T-cell (primary cell): ENCODE data around the gene TMEM107. TPM values are rescaled to one million over a fixed set of nuclear protein-coding genes. Genes with fewer than 3 reads are reported as not detected.

Source experiments
- ATAC-seq, 4 experiments: fragments of 200-7000 bp in 3 of 4; fragments of 150-1000 bp in 1 of 4; cut with Tn5 transposase; replicated peaks in 1 of 4; 1 replicate in 3 of 4; 2 replicates in 1 of 4; pipeline ENCODE4 v1.10.0; 2021; ENCODE audit warnings: moderate library complexity in 3 of 4, mild to moderate bottlenecking in 2 of 4, moderate number of reproducible peaks in 1 of 4
- CTCF ChIA-PET, 2 donors: fragments of 300-600 bp; sonication (Branson Sonifier 250); formaldehyde crosslinking; loops; one replicate each; lab custom pipeline; 2022; ENCODE audit warnings: antibody characterized with exemption in 2 of 2; lab: Charles Lee
- POLR2A ChIA-PET, 2 donors: fragments of 300-600 bp; sonication (Branson Sonifier 250); formaldehyde crosslinking; loops; one replicate each; lab custom pipeline; 2022; ENCODE audit warnings: antibody characterized with exemption in 2 of 2; lab: Charles Lee
- DNase-seq, 35 experiments: peaks; one replicate each; pipeline versions ENCODE4 v3.0.0 to v3.0.0-alpha.2; 2013 to 2023
- H3K27ac ChIP-seq: one replicate; pipeline ENCODE4 v1.5.1; 2013; ENCODE audit warnings: low read length
- H3K27me3 ChIP-seq, 2 experiments: replicated peaks in 1 of 2; 1 replicate in 1 of 2; 2 replicates in 1 of 2; pipeline versions ENCODE4 v1.6.1 to v1.7.0; 2013; ENCODE audit warnings: low read length in 1 of 2, mixed read lengths in 1 of 2; ENCODE audit not compliant: control insufficient read depth in 2 of 2, insufficient read depth in 2 of 2; ENCODE audit errors: extremely low read depth in 1 of 2
- H3K36me3 ChIP-seq, 2 donors: 1 replicate in 1 of 2; 2 replicates in 1 of 2; pipeline versions ENCODE4 v1.6.1 to v1.7.0; 2013; ENCODE audit warnings: low read length in 1 of 2; ENCODE audit not compliant: control insufficient read depth in 2 of 2, insufficient read depth in 1 of 2; ENCODE audit errors: extremely low read depth in 1 of 2
- H3K4me1 ChIP-seq, 2 experiments: 1 replicate in 1 of 2; 2 replicates in 1 of 2; pipeline versions ENCODE4 v1.6.1 to v1.7.0; 2013; ENCODE audit warnings: low read length in 2 of 2, mixed read lengths in 1 of 2; ENCODE audit not compliant: insufficient read depth in 2 of 2, control insufficient read depth in 1 of 2; ENCODE audit errors: extremely low read depth in 1 of 2
- H3K4me3 ChIP-seq, 2 donors: 1 replicate in 1 of 2; 2 replicates in 1 of 2; pipeline versions ENCODE4 v1.5.1 to v1.7.0; 2013; ENCODE audit warnings: mild to moderate bottlenecking in 2 of 2, low read length in 1 of 2, moderate library complexity in 1 of 2; ENCODE audit not compliant: control insufficient read depth in 1 of 2; ENCODE audit errors: extremely low read depth in 1 of 2
- H3K9me3 ChIP-seq: 2 replicates; pipeline ENCODE4 v1.7.0; 2013
- H3K27ac Mint-ChIP-seq, 2 donors: one replicate each; pipeline ENCODE4 v1.8.0; 2020 to 2021; ENCODE audit warnings: mild to moderate bottlenecking in 2 of 2, mixed read lengths in 2 of 2
- H3K27me3 Mint-ChIP-seq, 2 donors: one replicate each; pipeline ENCODE4 v1.8.0; 2021 to 2022; ENCODE audit warnings: mixed read lengths in 2 of 2
- H3K36me3 Mint-ChIP-seq: one replicate; pipeline ENCODE4 v1.8.0; 2021; ENCODE audit warnings: mixed read lengths
- H3K4me1 Mint-ChIP-seq, 3 donors: one replicate each; pipeline ENCODE4 v1.8.0; 2020 to 2022; ENCODE audit warnings: mixed read lengths in 3 of 3, mild to moderate bottlenecking in 1 of 3
- H3K4me3 Mint-ChIP-seq, 3 donors: one replicate each; pipeline ENCODE4 v1.8.0; 2020 to 2022; ENCODE audit warnings: mild to moderate bottlenecking in 3 of 3, mixed read lengths in 3 of 3, moderate library complexity in 3 of 3
- H3K9me3 Mint-ChIP-seq, 3 donors: one replicate each; pipeline ENCODE4 v1.8.0; 2020 to 2022; ENCODE audit warnings: mixed read lengths in 3 of 3
- WGBS: methylation state at CpG from one replicate; pipeline ENCODE4 v1.1.5; 2013; ENCODE audit warnings: missing lambda C conversion rate; ENCODE audit not compliant: insufficient coverage; 5-methylcytosine and 5-hydroxymethylcytosine counted together
- total RNA-seq, 35 experiments: library from RNA in 6 of 35; stranded (reverse) in 6 of 35; fragments of 120-200 nt in 1 of 35; gene quantifications; one replicate each; pipeline versions ENCODE4 v1.2.1 to v1.2.4 and lab custom pipeline; 2013 to 2026

TMEM107 gene
- total RNA-seq, 5 donors from 2014 or later (not counting 1 experiment from before 2014, with no cell fraction given): 23.4 to 28.9 (median 25.0) TPM

DNA sequence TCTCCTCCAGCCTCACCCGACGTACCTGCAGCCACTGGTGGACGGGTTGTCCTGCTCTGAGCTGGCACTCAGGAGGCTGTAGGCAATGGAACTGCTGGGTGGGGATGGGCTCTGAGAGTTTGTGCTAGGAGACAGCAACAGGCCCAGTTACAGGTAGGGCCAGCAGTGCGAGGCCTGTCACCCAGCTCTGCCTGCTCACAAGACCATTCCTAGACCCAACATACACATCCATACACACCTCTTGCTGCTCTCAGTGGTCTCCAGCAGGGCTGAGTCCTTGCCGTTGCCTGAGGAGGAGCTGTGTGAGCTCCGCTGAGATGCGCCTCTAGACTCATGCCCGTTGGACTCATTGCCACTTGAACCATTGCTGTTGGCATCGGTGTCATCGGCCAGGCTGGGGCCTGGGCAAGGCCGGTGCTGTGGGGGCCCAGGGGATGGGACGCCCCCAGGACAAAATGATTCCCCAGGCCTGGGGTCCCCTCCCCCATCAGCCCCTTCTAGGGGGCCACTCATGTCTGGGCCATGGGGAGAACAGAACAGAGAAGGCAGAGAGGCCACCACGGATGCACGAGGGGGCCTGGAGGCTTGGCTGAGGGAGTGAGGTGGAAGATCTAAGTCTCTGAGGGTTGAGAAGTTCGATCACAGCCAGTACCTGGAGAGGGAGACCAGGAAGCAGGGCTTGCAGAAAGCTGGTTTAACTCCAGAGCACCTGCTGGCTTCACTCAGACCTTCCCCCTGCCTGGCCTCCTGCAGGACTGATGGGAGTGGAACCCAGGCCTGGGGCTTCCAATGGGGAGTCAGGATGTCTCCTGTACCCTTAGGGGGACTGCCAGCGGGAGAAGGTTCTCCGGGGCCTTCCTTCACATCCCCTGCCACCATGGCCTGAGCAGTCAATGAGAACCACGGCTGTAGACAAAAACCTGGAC lies 25.7 kb downstream of the TMEM107 start:
- ATAC-seq (peak in 1 of 4 experiments; percentile 1), DNase-seq (peak in 2 of 35 experiments; percentile 6 to 19)
- peak overlapping the region in 2 of 3 donors; percentile 37 to 84 for H3K4me3 Mint-ChIP-seq
- no peaks in the 10 kb centered on the region for H3K9me3 Mint-ChIP-seq
- ChIA-PET POLR2A (interaction anchor here (0.5 to 2.4 kb wide), 14 partner anchors 7 to 841 kb away, joined by 3 to 19 read pairs (median 4); partner anchors contain the start of gene BORCS6 (in 1 of the 2)), CTCF (interaction anchor here in 1 of 2 donors (0.6 to 1.5 kb wide), 4 partner anchors 9 to 707 kb away, joined by 3 to 5 read pairs (median 4); no protein-coding TSS in a partner anchor)
- H3K36me3 ChIP-seq: peaks cover 10 to 54% of the 10 kb centered on the region in 2 donors
- H3K9me3 ChIP-seq: no peaks in the 10 kb centered on the region
- no peaks in the 10 kb centered on the region for H3K27me3 ChIP-seq
- 83% methylated on average over 10 of the region's 18 CpGs for WGBS
- H3K36me3 Mint-ChIP-seq: peaks cover 28% of the 10 kb centered on the region
- H3K4me1 ChIP-seq: peaks cover 21 to 62% of the 10 kb centered on the region in 2 experiments
- no peaks in the 10 kb centered on the region for H3K27me3 Mint-ChIP-seq
- peak overlapping the region; percentile 31 to 55 for H3K27ac Mint-ChIP-seq
- peak overlapping the region; percentile 75 for H3K27ac ChIP-seq
- peaks cover 40 to 61% (median 48%) of the 10 kb centered on the region in 3 donors for H3K4me1 Mint-ChIP-seq
- peak overlapping the region; percentile 59 to 93 for H3K4me3 ChIP-seq

DNA sequence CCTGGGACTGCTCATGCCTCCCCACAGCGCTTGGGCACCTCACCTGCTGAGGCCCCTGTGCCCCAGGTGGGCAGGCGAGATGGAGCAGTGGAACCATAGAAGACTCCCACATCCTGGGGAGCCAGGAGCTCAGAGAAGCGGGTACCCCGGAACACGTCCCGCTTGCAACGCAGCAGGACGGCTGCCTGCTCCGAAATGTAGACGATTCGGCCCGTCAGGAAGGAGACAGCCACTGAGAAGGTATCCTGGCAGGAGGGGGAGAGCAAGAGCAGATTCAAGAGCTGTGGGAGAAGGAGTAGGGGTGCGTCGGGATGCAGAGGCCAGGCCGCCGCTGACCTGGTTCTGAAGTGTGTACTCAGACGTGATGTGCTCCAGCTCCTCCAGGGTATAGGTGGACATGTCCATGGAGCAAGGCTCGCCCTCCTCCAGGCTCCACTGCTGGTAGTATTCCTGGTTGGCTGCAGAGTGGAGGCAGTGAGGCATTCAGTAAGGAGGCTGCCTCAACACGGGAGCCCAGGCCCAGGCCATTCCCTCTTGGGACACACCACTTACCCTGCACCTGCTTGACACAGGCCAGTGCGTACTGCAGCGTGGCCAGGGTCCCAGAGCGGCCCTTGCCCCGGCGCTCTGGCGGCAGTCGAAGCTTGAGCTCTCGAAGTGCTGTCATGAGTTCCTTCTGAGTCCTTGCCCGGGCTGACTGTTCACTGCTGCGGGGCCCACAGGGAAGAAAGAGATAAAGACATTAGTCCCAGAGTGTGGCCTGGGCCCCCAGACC lies 26.6 kb downstream of the TMEM107 start:
- 96% methylated on average over 27 of the region's 29 CpGs for WGBS
- Mint-ChIP-seq H3K27ac (peak overlapping the region in 1 of 2 donors; percentile 31), H3K9me3 (no peaks in the 10 kb centered on the region), H3K36me3 (peaks cover 28% of the 10 kb centered on the region), H3K27me3 (no peaks in the 10 kb centered on the region), H3K4me3 (no peak overlapping the region), H3K4me1 (peaks cover 40 to 52% (median 48%) of the 10 kb centered on the region in 3 donors)
- CTCF ChIA-PET: interaction anchor here in 1 of 2 donors (0.5 kb wide), 1 partner anchor 51 kb away, joined by 3 read pairs; no protein-coding TSS in a partner anchor
- Histone ChIP-seq H3K9me3 (no peaks in the 10 kb centered on the region), H3K4me1 (peaks cover 14 to 54% of the 10 kb centered on the region in 2 experiments), H3K36me3 (peaks cover 12 to 62% of the 10 kb centered on the region in 2 donors), H3K27me3 (no peaks in the 10 kb centered on the region), H3K4me3 (no peak overlapping the region), H3K27ac (peak overlapping the region; percentile 75)
- peak in 2 of 35 experiments; percentile 10 to 15 for DNase-seq
- POLR2A ChIA-PET: interaction anchor here (1.5 to 2.4 kb wide), 2 partner anchors 8 to 9 kb away, joined by 5 to 19 read pairs; no protein-coding TSS in a partner anchor
- no peak for ATAC-seq

DNA sequence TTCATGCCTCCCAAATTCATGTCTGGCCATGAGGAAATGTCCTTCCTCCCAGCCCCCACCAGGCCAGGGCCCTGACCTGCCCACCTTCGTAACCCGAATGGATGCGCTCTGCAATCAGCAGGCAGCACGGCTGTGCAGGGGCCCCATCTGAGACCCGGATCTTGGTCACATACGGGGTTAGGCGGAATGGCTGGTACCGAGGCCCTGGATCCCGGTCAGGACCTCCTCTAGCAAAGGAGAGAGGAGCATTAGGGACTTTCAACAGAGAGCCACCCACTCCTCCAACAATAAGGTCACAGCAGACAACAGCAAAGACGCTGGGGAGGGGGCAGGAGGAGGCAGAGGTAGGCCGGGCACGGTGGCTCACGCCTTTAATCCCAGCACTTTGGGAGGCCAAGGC lies 27.6 kb downstream of the TMEM107 start:
- Mint-ChIP-seq H3K4me1 (peaks cover 38 to 53% (median 43%) of the 10 kb centered on the region in 3 donors), H3K27me3 (no peaks in the 10 kb centered on the region), H3K36me3 (peaks cover 34% of the 10 kb centered on the region), H3K4me3 (no peak overlapping the region), H3K9me3 (no peaks in the 10 kb centered on the region), H3K27ac (no peak overlapping the region)
- 95% methylated on average over 6 of the region's 13 CpGs for WGBS
- H3K4me1 ChIP-seq: peaks cover 12 to 43% of the 10 kb centered on the region in 2 experiments
- H3K27ac ChIP-seq: no peak overlapping the region
- no peaks in the 10 kb centered on the region for H3K9me3 ChIP-seq
- ATAC-seq (no peak), DNase-seq (no peak)
- CTCF ChIA-PET: interaction anchor here in 1 of 2 donors (1.0 kb wide), 1 partner anchor 10 kb away, joined by 3 read pairs; no protein-coding TSS in a partner anchor
- no peak overlapping the region for H3K4me3 ChIP-seq
- peaks cover 20 to 73% of the 10 kb centered on the region in 2 donors for H3K36me3 ChIP-seq
- POLR2A ChIA-PET: interaction anchor here (0.5 to 1.3 kb wide), 5 partner anchors 8 to 14 kb away, joined by 3 to 8 read pairs (median 4); no protein-coding TSS in a partner anchor
- H3K27me3 ChIP-seq: no peaks in the 10 kb centered on the region

DNA sequence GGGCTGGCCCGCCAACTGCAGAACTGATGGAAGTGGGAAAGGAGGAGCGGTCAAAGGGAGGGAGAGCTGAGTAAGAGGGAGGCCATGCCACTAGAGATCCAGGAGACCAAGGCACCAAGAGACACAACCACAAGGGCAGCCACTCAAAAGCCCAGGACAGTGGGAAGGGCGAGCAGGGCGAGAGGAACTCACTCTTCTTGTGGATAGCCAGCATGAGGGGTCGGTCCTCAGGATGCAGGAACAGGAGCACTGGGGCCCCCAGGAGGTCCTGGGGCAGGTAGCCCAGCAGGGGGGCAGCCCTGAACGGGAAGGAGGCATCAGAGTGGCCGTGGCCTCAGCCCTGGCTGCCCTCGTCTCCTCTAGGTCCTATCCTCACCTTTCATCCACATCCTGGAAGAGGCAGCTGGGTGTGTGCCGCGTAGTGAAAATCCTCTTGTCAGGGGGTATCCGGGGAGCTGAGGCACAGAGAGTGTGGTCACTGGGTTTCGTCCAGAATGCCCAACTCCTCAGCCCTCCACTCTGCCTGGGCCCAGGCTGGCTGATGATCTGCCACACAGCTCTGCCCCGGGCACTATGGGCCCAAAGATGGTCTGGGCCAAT lies 28.3 kb downstream of the TMEM107 start:
- peaks cover 33% of the 10 kb centered on the region for H3K36me3 Mint-ChIP-seq
- peaks cover 32 to 53% (median 36%) of the 10 kb centered on the region in 3 donors for H3K4me1 Mint-ChIP-seq
- ChIA-PET POLR2A (interaction anchor here (0.9 to 1.3 kb wide), 5 partner anchors 8 to 33 kb away, joined by 3 to 8 read pairs (median 4); no protein-coding TSS in a partner anchor), CTCF (interaction anchor here in 1 of 2 donors (1.0 kb wide), 1 partner anchor 9 kb away, joined by 3 read pairs; no protein-coding TSS in a partner anchor)
- no peak for DNase-seq
- 92% methylated on average over 9 of the region's 13 CpGs for WGBS
- H3K4me3 Mint-ChIP-seq: peak overlapping the region in 1 of 3 donors; percentile 53
- no peaks in the 10 kb centered on the region for H3K9me3 Mint-ChIP-seq
- Histone ChIP-seq H3K9me3 (no peaks in the 10 kb centered on the region), H3K4me3 (no peak overlapping the region), H3K4me1 (peaks cover 8 to 37% of the 10 kb centered on the region in 2 experiments), H3K36me3 (peaks cover 20 to 75% of the 10 kb centered on the region in 2 donors), H3K27me3 (no peaks in the 10 kb centered on the region), H3K27ac (no peak overlapping the region)
- H3K27ac Mint-ChIP-seq: peak overlapping the region in 1 of 2 donors; percentile 28
- H3K27me3 Mint-ChIP-seq: no peaks in the 10 kb centered on the region
- no peak for ATAC-seq

DNA sequence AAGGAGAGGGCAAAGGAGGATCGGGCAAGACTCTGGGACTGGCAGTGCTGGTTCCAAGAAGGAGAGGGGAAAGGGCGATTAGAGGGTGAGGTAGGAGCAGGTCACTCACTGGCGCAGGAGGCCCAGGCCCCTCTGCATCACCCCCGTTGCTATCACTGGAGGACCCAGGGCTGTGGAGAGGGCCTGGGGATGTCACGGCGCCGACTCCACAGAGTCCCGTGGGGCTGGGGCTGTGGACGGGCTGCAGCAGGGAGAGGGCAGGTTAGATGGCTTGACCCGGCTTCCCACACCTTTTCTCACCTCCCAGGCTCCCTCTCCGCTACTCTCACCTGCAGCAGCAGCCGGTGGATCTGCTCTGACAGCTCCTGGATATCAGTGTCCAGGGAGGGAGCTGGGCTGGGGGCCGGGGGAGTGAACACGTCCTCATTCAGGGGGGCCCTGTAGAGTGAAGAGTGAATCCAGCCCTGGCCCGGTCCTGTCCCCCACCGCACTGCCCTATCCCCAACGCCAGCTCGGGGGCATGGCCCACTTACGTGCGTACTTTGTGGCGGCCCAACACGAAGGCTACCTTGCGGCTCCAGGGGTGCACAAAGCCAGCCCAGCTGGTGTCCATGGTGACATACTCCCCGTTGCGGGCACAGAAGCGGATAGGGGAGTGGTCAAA lies 28.9 kb downstream of the TMEM107 start:
- no peaks in the 10 kb centered on the region for H3K27me3 Mint-ChIP-seq
- H3K36me3 Mint-ChIP-seq: peaks cover 33% of the 10 kb centered on the region

More for the DNA sequence above, 28.9 kb downstream of the TMEM107 start:
- ChIA-PET CTCF (no interaction called here), POLR2A (interaction anchor here in 1 of 2 donors (1.1 to 1.5 kb wide), 3 partner anchors 10 to 33 kb away, joined by 3 to 4 read pairs (median 3); no protein-coding TSS in a partner anchor)
- Mint-ChIP-seq H3K4me3 (peak overlapping the region in 1 of 3 donors; percentile 53), H3K27ac (no peak overlapping the region), H3K4me1 (peaks cover 25 to 57% (median 30%) of the 10 kb centered on the region in 3 donors), H3K9me3 (no peaks in the 10 kb centered on the region)
- Histone ChIP-seq H3K27me3 (no peaks in the 10 kb centered on the region), H3K4me3 (no peak overlapping the region), H3K27ac (no peak overlapping the region), H3K4me1 (peaks cover 5 to 30% of the 10 kb centered on the region in 2 experiments), H3K9me3 (no peaks in the 10 kb centered on the region), H3K36me3 (peaks cover 22 to 81% of the 10 kb centered on the region in 2 donors)
- DNase-seq (peak in 1 of 35 experiments; percentile 7), ATAC-seq (no peak)
- 92% methylated on average over 16 of the region's 26 CpGs for WGBS
